Muscle of leg (tissue), 11 donors: ENCODE measurements around the gene STRA6. TPM values are rescaled to one million over a fixed set of nuclear protein-coding genes. Genes with fewer than 3 reads are reported as not detected.
"Not testable (repeated sequence)": the region's sequence is repeated elsewhere in the genome, so short reads cannot be mapped to it uniquely, and the experiment has no call there.

Experiments
- DNase-seq: peaks from one replicate; pipeline ENCODE4 v3.0.0; 2013
- H3K27ac ChIP-seq: one replicate; pipeline ENCODE4 v1.5.1; 2013; ENCODE audit warnings: mild to moderate bottlenecking, low read length, control low read depth
- H3K27me3 ChIP-seq: one replicate; pipeline ENCODE4 v1.6.1; 2013; ENCODE audit warnings: low read length; ENCODE audit not compliant: control insufficient read depth, insufficient read depth
- H3K36me3 ChIP-seq: one replicate; pipeline ENCODE4 v1.6.1; 2013; ENCODE audit warnings: low read length; ENCODE audit not compliant: control insufficient read depth, insufficient read depth
- H3K4me1 ChIP-seq: one replicate; pipeline ENCODE4 v1.6.1; 2013; ENCODE audit warnings: low read length; ENCODE audit not compliant: control insufficient read depth, insufficient read depth
- H3K4me3 ChIP-seq: one replicate; pipeline ENCODE4 v1.5.1; 2013; ENCODE audit warnings: low read length, control low read depth
- H3K9me3 ChIP-seq: replicated peaks from 2 replicates; pipeline ENCODE4 v1.6.1; 2013; ENCODE audit warnings: low read depth, low read length; ENCODE audit not compliant: control insufficient read depth
- WGBS: methylation state at CpG from one replicate; pipeline ENCODE4 v1.1.5; 2013; ENCODE audit warnings: missing lambda C conversion rate; ENCODE audit not compliant: insufficient coverage; 5-methylcytosine and 5-hydroxymethylcytosine counted together
- polyA plus RNA-seq, 8 donors: library from polyadenylated mRNA; unstranded; fragments of 120-200 nt; gene quantifications; one replicate each; pipeline versions ENCODE4 v1.2.1 to v1.2.3, GENCODE V29; 2013; ENCODE audit warnings: inconsistent platforms in 1 of 8, low replicate concordance in 1 of 8; ENCODE audit not compliant: insufficient read length in 8 of 8, insufficient read depth in 1 of 8
- total RNA-seq: library from RNA; stranded (reverse); fragments of 120-200 nt; gene quantifications from one replicate; pipeline ENCODE4 v1.2.4, GENCODE V29; 2013

Gene STRA6
- total and polyA plus RNA-seq, 9 donors, result 0.40 to 2.0 (median 1.1) TPM

GRCh38 chr15:74160390-74160789, 42.2 kb downstream of the STRA6 start:
- not testable (repeated sequence) for H3K36me3 ChIP-seq, H3K9me3 ChIP-seq, H3K27ac ChIP-seq, H3K4me3 ChIP-seq, H3K27me3 ChIP-seq, DNase-seq
- no CpG with 5 or more reads among the region's 3 CpGs for WGBS
- peaks cover 13% of the 10 kb centered on the region for H3K4me1 ChIP-seq

GRCh38 chr15:74159773-74160172, 42.8 kb downstream of the STRA6 start:
- no peak for DNase-seq
- no CpG with 5 or more reads among the region's 1 CpG for WGBS
- Histone ChIP-seq H3K36me3 (no peaks in the 10 kb centered on the region), H3K4me1 (peaks cover 13% of the 10 kb centered on the region), H3K9me3 (no peaks in the 10 kb centered on the region), H3K27ac (no peak overlapping the region), H3K27me3 (no peaks in the 10 kb centered on the region), H3K4me3 (no peak overlapping the region)

- no peak for DNase-seq
- Histone ChIP-seq H3K4me1 (peaks cover 13% of the 10 kb centered on the region), H3K36me3 (no peaks in the 10 kb centered on the region), H3K27ac (no peak overlapping the region), H3K9me3 (no peaks in the 10 kb centered on the region), H3K4me3 (no peak overlapping the region), H3K27me3 (no peaks in the 10 kb centered on the region)
- WGBS, result 100% methylated on average over 1 of the region's 5 CpGs
These were observed 43.5 kb downstream of the STRA6 start for GRCh38 chr15:74158855-74159650.

- DNase-seq, result no peak
- Histone ChIP-seq H3K27ac (no peak overlapping the region), H3K9me3 (no peaks in the 10 kb centered on the region), H3K36me3 (no peaks in the 10 kb centered on the region), H3K27me3 (no peaks in the 10 kb centered on the region), H3K4me3 (no peak overlapping the region), H3K4me1 (peaks cover 13% of the 10 kb centered on the region)
- WGBS, result 75% methylated on average over 1 of the region's 9 CpGs
These were observed 44.4 kb downstream of the STRA6 start for GRCh38 chr15:74157868-74158827.

- peak overlapping the region; percentile 85 for H3K27ac ChIP-seq
These were observed 45.7 kb downstream of the STRA6 start for GRCh38 chr15:74156678-74157411.

GRCh38 chr15:74155766-74156417, 46.7 kb downstream of the STRA6 start:
- no peaks in the 10 kb centered on the region for H3K9me3 ChIP-seq
- no peak overlapping the region for H3K4me3 ChIP-seq
- no peak overlapping the region for H3K27ac ChIP-seq
- DNase-seq, result no peak
- no peaks in the 10 kb centered on the region for H3K36me3 ChIP-seq
- peaks cover 13% of the 10 kb centered on the region for H3K4me1 ChIP-seq
- 32% methylated on average over 7 of the region's 14 CpGs for WGBS
- no peaks in the 10 kb centered on the region for H3K27me3 ChIP-seq

More at GRCh38 chr15:74156678-74157411, 45.7 kb downstream of the STRA6 start:
- Histone ChIP-seq H3K4me3 (no peak overlapping the region), H3K4me1 (peaks cover 13% of the 10 kb centered on the region), H3K27me3 (no peaks in the 10 kb centered on the region), H3K36me3 (no peaks in the 10 kb centered on the region), H3K9me3 (no peaks in the 10 kb centered on the region)
- DNase-seq, result peak; percentile 95
- 3% methylated on average over 5 of the region's 7 CpGs for WGBS

GRCh38 chr15:74147051-74147450, 55.5 kb downstream of the STRA6 start:
- no peaks in the 10 kb centered on the region for H3K27me3 ChIP-seq
- peaks cover 3% of the 10 kb centered on the region for H3K9me3 ChIP-seq
- no peak overlapping the region for H3K4me3 ChIP-seq
- DNase-seq, result no peak
- no peaks in the 10 kb centered on the region for H3K4me1 ChIP-seq
- H3K36me3 ChIP-seq, result no peaks in the 10 kb centered on the region
- no peak overlapping the region for H3K27ac ChIP-seq
- no CpG with 5 or more reads among the region's 2 CpGs for WGBS

GRCh38 chr15:74146277-74146800, 56.2 kb downstream of the STRA6 start:
- H3K4me1 ChIP-seq, result no peaks in the 10 kb centered on the region

GRCh38 chr15:74144153-74144775, 58.3 kb downstream of the STRA6 start:
- Histone ChIP-seq H3K9me3 (peaks cover 3% of the 10 kb centered on the region), H3K4me3 (no peak overlapping the region), H3K27ac (no peak overlapping the region), H3K36me3 (no peaks in the 10 kb centered on the region), H3K27me3 (no peaks in the 10 kb centered on the region), H3K4me1 (no peaks in the 10 kb centered on the region)
- 58% methylated on average over 1 of the region's 6 CpGs for WGBS
- no peak for DNase-seq

More at GRCh38 chr15:74146277-74146800, 56.2 kb downstream of the STRA6 start:
- DNase-seq, result no peak
- peaks cover 3% of the 10 kb centered on the region for H3K9me3 ChIP-seq
- no peak overlapping the region for H3K27ac ChIP-seq
- H3K27me3 ChIP-seq, result no peaks in the 10 kb centered on the region
- no peaks in the 10 kb centered on the region for H3K36me3 ChIP-seq
- H3K4me3 ChIP-seq, result no peak overlapping the region
- no CpG with 5 or more reads among the region's 1 CpG for WGBS
